IPS-18c (cell line): Measurements from ENCODE around the gene FCER2.
"Not testable (repeated sequence)": the region's sequence is repeated elsewhere in the genome, so short reads cannot be mapped to it uniquely, and the experiment has no call there.

ENCODE experiments used
- H3K4me3 ChIP-seq: 2 replicates; pipeline ENCODE4 v1.7.0; 2013; ENCODE audit warnings: low read depth, mild to moderate bottlenecking, low read length, moderate library complexity; ENCODE audit not compliant: insufficient read depth
- H3K9me3 ChIP-seq: one replicate; pipeline ENCODE4 v1.6.1; 2013; ENCODE audit warnings: mild to moderate bottlenecking, low read length, moderate library complexity; ENCODE audit not compliant: control insufficient read depth, insufficient read depth

The FCER2 gene

GRCh38 chr19:7645656-7646425 lies 56.1 kb downstream of the FCER2 start:
- H3K9me3 ChIP-seq, result no peaks in the 10 kb centered on the region
- H3K4me3 ChIP-seq, result no peak overlapping the region

GRCh38 chr19:7645163-7645562 lies 56.8 kb downstream of the FCER2 start:
- Histone ChIP-seq H3K4me3 (no peak overlapping the region), H3K9me3 (no peaks in the 10 kb centered on the region)

- Histone ChIP-seq H3K4me3 (no peak overlapping the region), H3K9me3 (no peaks in the 10 kb centered on the region)
Observed at GRCh38 chr19:7644550-7644877, 57.4 kb downstream of the FCER2 start.

- not testable (repeated sequence) for H3K9me3 ChIP-seq, H3K4me3 ChIP-seq
Observed at GRCh38 chr19:7643629-7644549, 58.0 kb downstream of the FCER2 start.

- H3K9me3 ChIP-seq, result no peaks in the 10 kb centered on the region
- no peak overlapping the region for H3K4me3 ChIP-seq
Observed at GRCh38 chr19:7643031-7643415, 58.9 kb downstream of the FCER2 start.

GRCh38 chr19:7642295-7643030 lies 59.5 kb downstream of the FCER2 start:
- Histone ChIP-seq H3K9me3 (no peaks in the 10 kb centered on the region), H3K4me3 (no peak overlapping the region)

GRCh38 chr19:7641290-7642276 lies 60.3 kb downstream of the FCER2 start:
- H3K9me3 ChIP-seq, result no peaks in the 10 kb centered on the region
- no peak overlapping the region for H3K4me3 ChIP-seq

GRCh38 chr19:7640803-7641202 lies 61.1 kb downstream of the FCER2 start:
- Histone ChIP-seq H3K4me3 (no peak overlapping the region), H3K9me3 (no peaks in the 10 kb centered on the region)

GRCh38 chr19:7639863-7640348 lies 62.0 kb downstream of the FCER2 start:
- H3K4me3 ChIP-seq, result no peak overlapping the region
- no peaks in the 10 kb centered on the region for H3K9me3 ChIP-seq

- Histone ChIP-seq H3K9me3 (no peaks in the 10 kb centered on the region), H3K4me3 (no peak overlapping the region)
Observed at GRCh38 chr19:7638802-7639465, 63.0 kb downstream of the FCER2 start.
